ENCODE results near the gene CLEC2A. TPM values are rescaled to one million over a fixed set of nuclear protein-coding genes. Genes with fewer than 3 reads are reported as not detected.
"Not testable (repeated sequence)": the region's sequence is repeated elsewhere in the genome, so short reads cannot be mapped to it uniquely, and the experiment has no call there.

CLEC2A gene
- not detected for total RNA-seq
- polyA plus RNA-seq: not detected
- long read RNA-seq, donor 1: 0 reads
- long read RNA-seq, donor 2: 0 reads
- long read RNA-seq, donor 3: 0 reads

GRCh38 chr12:9932270-9932669 is at the start of gene CLEC2A:
Gene CLEC2A, minus strand, starts transcription at chr12:9932370. Its CDS starts 41 bp downstream, at chr12:9932329.
- no peak for TF ChIP-seq CTCF (IDR thresholded peaks at IDR 0.05)
- no peak for TF ChIP-seq POLR2A (IDR thresholded peaks at IDR 0.05)
- intact Hi-C loops (cut with DNase I): no loop called here
- WGBS, 4 donors: 81 to 86% (median 84%) methylated on average over 6 of the region's 6 CpGs
- Histone ChIP-seq H3K4me3 (no peak within 1 kb of the TSS), H3K36me3 (no peaks in the 10 kb centered on the region), H3K27me3 (no peaks in the 10 kb centered on the region), H3K4me1 (no peaks in the 10 kb centered on the region), H3K9me3 (no peaks in the 10 kb centered on the region), H3K27ac (no peak within 1 kb of the TSS)
- no peak for DNase-seq
- ATAC-seq: no peak

- WGBS, 4 donors: 72 to 77% (median 74%) methylated on average over 3 of the region's 3 CpGs
- intact Hi-C loops (cut with DNase I): no loop called here
- TF ChIP-seq POLR2A (IDR thresholded peaks at IDR 0.05) (no peak), CTCF (IDR thresholded peaks at IDR 0.05) (no peak)
- no peak for DNase-seq
- Histone ChIP-seq H3K36me3 (peaks cover 0 to 18% (median 0%) of the 10 kb centered on the region in 9 donors), H3K4me1 (peaks cover 0 to 5% (median 0%) of the 10 kb centered on the region in 12 donors), H3K27ac (no peak overlapping the region), H3K27me3 (no peaks in the 10 kb centered on the region), H3K4me3 (no peak overlapping the region), H3K9me3 (no peaks in the 10 kb centered on the region)
- no peak for ATAC-seq
Observed at GRCh38 chr12:9980126-9980525, 48.0 kb upstream of the CLEC2A start.

GRCh38 chr12:9977916-9978315 is 45.7 kb upstream of the CLEC2A start:
- TF ChIP-seq CTCF (IDR thresholded peaks at IDR 0.05): no peak
- no peak for TF ChIP-seq POLR2A (IDR thresholded peaks at IDR 0.05)
- H3K27me3 ChIP-seq: no peaks in the 10 kb centered on the region
- H3K4me1 ChIP-seq: peaks cover 0 to 10% (median 0%) of the 10 kb centered on the region in 12 donors
- intact Hi-C loops (cut with DNase I): no loop called here
- no peaks in the 10 kb centered on the region for H3K9me3 ChIP-seq
- ATAC-seq: no peak
- H3K27ac ChIP-seq: no peak overlapping the region
- H3K4me3 ChIP-seq: no peak overlapping the region
- DNase-seq: no peak
- H3K36me3 ChIP-seq: peaks cover 0 to 7% (median 0%) of the 10 kb centered on the region in 9 donors

DNA sequence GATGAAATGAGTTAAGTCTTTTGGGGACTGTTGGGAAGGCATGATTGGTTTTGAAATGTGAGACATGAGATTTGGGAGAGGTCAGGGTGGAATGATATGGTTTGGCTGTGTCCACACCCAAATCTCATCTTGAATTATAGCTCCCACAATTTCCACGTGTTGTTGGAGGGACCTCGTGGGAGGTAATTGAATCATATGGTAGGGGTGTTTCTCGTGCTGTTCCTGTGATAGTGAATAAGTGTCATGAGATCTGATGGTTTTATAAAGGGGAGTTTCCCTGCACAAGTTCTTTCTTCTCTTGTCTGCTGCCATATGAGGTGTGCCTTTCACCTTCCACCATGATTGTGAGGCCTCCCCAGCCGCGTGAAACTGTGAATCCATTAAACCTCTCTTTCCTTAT is 44.5 kb upstream of the CLEC2A start:
- intact Hi-C loops (cut with DNase I); ATAC-seq: not testable (repeated sequence)

DNA sequence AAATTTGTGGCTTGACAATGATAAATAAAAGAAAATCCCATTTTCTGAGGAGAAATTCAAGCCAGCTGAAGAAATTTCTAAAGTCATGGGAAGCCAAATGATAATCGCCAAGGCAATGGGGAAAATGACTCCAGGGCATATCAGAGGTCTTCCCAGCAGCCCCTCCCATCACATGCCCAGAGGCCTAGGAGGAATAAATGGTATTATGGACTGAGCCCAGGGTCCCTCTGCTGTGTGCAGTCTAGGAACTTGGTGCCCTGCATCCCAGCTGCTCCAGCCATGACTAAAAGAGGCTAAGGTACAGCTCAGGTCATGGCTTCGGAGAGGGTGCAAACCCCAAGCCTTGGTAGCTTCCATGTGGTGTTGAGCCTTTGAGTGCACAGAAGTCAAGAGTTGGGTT is 43.4 kb upstream of the CLEC2A start:
- H3K36me3 ChIP-seq: no peaks in the 10 kb centered on the region
- H3K9me3 ChIP-seq: no peaks in the 10 kb centered on the region
- H3K4me1 ChIP-seq: peaks cover 0 to 10% (median 0%) of the 10 kb centered on the region in 12 donors
- ATAC-seq (no peak), DNase-seq (no peak)
- no peaks in the 10 kb centered on the region for H3K27me3 ChIP-seq
- H3K27ac ChIP-seq: no peak overlapping the region
- intact Hi-C loops (cut with DNase I): no loop called here
- no peak overlapping the region for H3K4me3 ChIP-seq
- 83 to 87% (median 85%) methylated on average over 2 of the region's 2 CpGs for WGBS, 4 donors
- TF ChIP-seq CTCF (IDR thresholded peaks at IDR 0.05) (no peak), POLR2A (IDR thresholded peaks at IDR 0.05) (no peak)

More for the DNA sequence above, 44.5 kb upstream of the CLEC2A start:
- not testable (repeated sequence) for H3K4me3 ChIP-seq, DNase-seq, H3K27me3 ChIP-seq, H3K4me1 ChIP-seq, H3K36me3 ChIP-seq, H3K9me3 ChIP-seq, H3K27ac ChIP-seq
- 44 to 62% (median 56%) methylated on average over 5 of the region's 5 CpGs for WGBS, 4 donors

GRCh38 chr12:9974731-9975130 is 42.6 kb upstream of the CLEC2A start:
- H3K4me1 ChIP-seq; H3K9me3 ChIP-seq; H3K36me3 ChIP-seq; H3K27ac ChIP-seq; ATAC-seq; DNase-seq; intact Hi-C loops (cut with DNase I); H3K27me3 ChIP-seq: not testable (repeated sequence)
- 87 to 94% (median 93%) methylated on average over 2 of the region's 2 CpGs for WGBS, 4 donors
- peak overlapping the region in 1 of 12 donors; percentile 51 for H3K4me3 ChIP-seq

All from heart left ventricle (tissue), 16 donors.